ENCODE data around the gene DLG2.
"Not testable (repeated sequence)": the region's sequence is repeated elsewhere in the genome, so short reads cannot be mapped to it uniquely, and the experiment has no call there.

- TF ChIP-seq, protein P1, sequence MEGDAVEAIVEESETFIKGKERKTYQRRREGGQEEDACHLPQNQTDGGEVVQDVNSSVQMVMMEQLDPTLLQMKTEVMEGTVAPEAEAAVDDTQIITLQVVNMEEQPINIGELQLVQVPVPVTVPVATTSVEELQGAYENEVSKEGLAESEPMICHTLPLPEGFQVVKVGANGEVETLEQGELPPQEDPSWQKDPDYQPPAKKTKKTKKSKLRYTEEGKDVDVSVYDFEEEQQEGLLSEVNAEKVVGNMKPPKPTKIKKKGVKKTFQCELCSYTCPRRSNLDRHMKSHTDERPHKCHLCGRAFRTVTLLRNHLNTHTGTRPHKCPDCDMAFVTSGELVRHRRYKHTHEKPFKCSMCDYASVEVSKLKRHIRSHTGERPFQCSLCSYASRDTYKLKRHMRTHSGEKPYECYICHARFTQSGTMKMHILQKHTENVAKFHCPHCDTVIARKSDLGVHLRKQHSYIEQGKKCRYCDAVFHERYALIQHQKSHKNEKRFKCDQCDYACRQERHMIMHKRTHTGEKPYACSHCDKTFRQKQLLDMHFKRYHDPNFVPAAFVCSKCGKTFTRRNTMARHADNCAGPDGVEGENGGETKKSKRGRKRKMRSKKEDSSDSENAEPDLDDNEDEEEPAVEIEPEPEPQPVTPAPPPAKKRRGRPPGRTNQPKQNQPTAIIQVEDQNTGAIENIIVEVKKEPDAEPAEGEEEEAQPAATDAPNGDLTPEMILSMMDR (IDR thresholded peaks at IDR 0.05), result not testable (repeated sequence)
- not testable (repeated sequence) for TF ChIP-seq POLR2A (IDR thresholded peaks at IDR 0.05)
Measured at GRCh38 chr11:85606237-85606636, 20.9 kb downstream of the DLG2 start.
